ENCODE results near the gene TSR3.

DNA sequence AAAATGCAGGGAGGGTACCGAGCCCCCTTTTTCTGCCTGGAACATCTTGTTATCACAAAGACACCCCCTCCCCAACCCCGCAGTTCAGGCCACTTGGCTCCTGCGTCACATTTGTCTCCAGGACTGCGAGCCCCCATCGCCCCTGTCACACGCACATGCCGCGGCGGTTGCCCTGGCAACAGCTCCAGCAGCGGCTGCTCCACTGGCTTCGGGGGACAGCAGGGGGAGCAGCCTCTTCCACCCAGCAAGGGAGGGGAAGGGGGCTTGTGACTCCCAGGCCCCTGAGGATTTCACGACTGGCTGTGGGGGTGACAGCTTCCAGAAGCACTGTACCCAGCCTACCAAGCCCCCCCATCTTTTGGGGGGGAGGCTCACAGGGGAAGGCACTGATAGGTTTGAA lies 15.7 kb downstream of the TSR3 start:
- TF ChIP-seq, protein P1, sequence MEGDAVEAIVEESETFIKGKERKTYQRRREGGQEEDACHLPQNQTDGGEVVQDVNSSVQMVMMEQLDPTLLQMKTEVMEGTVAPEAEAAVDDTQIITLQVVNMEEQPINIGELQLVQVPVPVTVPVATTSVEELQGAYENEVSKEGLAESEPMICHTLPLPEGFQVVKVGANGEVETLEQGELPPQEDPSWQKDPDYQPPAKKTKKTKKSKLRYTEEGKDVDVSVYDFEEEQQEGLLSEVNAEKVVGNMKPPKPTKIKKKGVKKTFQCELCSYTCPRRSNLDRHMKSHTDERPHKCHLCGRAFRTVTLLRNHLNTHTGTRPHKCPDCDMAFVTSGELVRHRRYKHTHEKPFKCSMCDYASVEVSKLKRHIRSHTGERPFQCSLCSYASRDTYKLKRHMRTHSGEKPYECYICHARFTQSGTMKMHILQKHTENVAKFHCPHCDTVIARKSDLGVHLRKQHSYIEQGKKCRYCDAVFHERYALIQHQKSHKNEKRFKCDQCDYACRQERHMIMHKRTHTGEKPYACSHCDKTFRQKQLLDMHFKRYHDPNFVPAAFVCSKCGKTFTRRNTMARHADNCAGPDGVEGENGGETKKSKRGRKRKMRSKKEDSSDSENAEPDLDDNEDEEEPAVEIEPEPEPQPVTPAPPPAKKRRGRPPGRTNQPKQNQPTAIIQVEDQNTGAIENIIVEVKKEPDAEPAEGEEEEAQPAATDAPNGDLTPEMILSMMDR (conservative IDR thresholded peaks at IDR 0.05; ENCODE audit: low read depth, low read length): no peak
- TF ChIP-seq EZH2phosphoT487 (IDR thresholded peaks at IDR 0.05; ENCODE audit: borderline replicate concordance, low read length): no peak
- no peak for TF ChIP-seq EZH2 (IDR thresholded peaks at IDR 0.05; ENCODE audit: low read length, unreplicated experiment)
